Keratinocyte (primary cell): ENCODE data around the gene THBS4.

ENCODE experiments used
- EZH2 ChIP-seq: IDR thresholded peaks from one replicate; pipeline ENCODE4 v1.6.1; 2012; ENCODE audit warnings: inconsistent platforms, mild to moderate bottlenecking, low read length, moderate library complexity
- TF ChIP-seq, protein P1 (sequence below), 3 experiments: IDR thresholded peaks in 1 of 3; conservative IDR thresholded peaks in 1 of 3; optimal IDR thresholded peaks in 1 of 3; 2 replicates in 2 of 3; 3 replicates in 1 of 3; pipeline versions ENCODE3 to v1.5.1; 2011; ENCODE audit warnings: low read length in 3 of 3, mild to moderate bottlenecking in 3 of 3, moderate library complexity in 2 of 3, control low read depth in 1 of 3, inconsistent platforms in 1 of 3; ENCODE audit not compliant: insufficient read depth in 2 of 3; ENCODE audit errors: extremely low read depth in 1 of 3

GRCh38 chr5:80010754-80011392 lies 24.3 kb upstream of the THBS4 start:
- TF ChIP-seq, protein P1, sequence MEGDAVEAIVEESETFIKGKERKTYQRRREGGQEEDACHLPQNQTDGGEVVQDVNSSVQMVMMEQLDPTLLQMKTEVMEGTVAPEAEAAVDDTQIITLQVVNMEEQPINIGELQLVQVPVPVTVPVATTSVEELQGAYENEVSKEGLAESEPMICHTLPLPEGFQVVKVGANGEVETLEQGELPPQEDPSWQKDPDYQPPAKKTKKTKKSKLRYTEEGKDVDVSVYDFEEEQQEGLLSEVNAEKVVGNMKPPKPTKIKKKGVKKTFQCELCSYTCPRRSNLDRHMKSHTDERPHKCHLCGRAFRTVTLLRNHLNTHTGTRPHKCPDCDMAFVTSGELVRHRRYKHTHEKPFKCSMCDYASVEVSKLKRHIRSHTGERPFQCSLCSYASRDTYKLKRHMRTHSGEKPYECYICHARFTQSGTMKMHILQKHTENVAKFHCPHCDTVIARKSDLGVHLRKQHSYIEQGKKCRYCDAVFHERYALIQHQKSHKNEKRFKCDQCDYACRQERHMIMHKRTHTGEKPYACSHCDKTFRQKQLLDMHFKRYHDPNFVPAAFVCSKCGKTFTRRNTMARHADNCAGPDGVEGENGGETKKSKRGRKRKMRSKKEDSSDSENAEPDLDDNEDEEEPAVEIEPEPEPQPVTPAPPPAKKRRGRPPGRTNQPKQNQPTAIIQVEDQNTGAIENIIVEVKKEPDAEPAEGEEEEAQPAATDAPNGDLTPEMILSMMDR (optimal IDR thresholded peaks at IDR 0.05 in 1 of 3, IDR thresholded peaks at IDR 0.05 in 1 of 3, conservative IDR thresholded peaks at IDR 0.05 in 1 of 3; ENCODE audit: extremely low read depth in 1 of 3, insufficient read depth in 2 of 3, low read length in 3 of 3): no peak
- TF ChIP-seq EZH2: no peak
